HepG2 (cell line): ENCODE data around the gene POLR2F. TPM values are rescaled to one million over a fixed set of nuclear protein-coding genes. Genes with fewer than 3 reads are reported as not detected.

Experiments used
- FLYWCH1 ChIP-seq: sonication (generic); formaldehyde crosslinking; IDR thresholded peaks from 2 replicates; pipeline ENCODE4 v1.8.1; 2023; ENCODE audit warnings: mild to moderate bottlenecking, missing genetic modification reagents
- HIVEP1 ChIP-seq: sonication (generic); formaldehyde crosslinking; IDR thresholded peaks from 2 replicates; pipeline ENCODE4 v1.4.0; 2020; ENCODE audit warnings: mild to moderate bottlenecking, missing genetic modification reagents
- IRX3 ChIP-seq: sonication (generic); formaldehyde crosslinking; IDR thresholded peaks from 2 replicates; pipeline ENCODE4 v1.8.1; 2023; ENCODE audit warnings: mild to moderate bottlenecking, low read depth, missing genetic modification reagents, borderline replicate concordance
- MLXIP ChIP-seq: sonication (generic); formaldehyde crosslinking; IDR thresholded peaks from 2 replicates; pipeline ENCODE4 v1.9.0; 2021; ENCODE audit warnings: missing genetic modification reagents, borderline replicate concordance
- MYNN ChIP-seq: sonication (generic); formaldehyde crosslinking; IDR thresholded peaks from 2 replicates; pipeline ENCODE4 v1.4.0; 2020; ENCODE audit warnings: mild to moderate bottlenecking, low read depth, missing genetic modification reagents
- SMAD9 ChIP-seq: sonication (generic); formaldehyde crosslinking; IDR thresholded peaks from 2 replicates; pipeline ENCODE4 v1.5.1; 2020; ENCODE audit warnings: mild to moderate bottlenecking, missing genetic modification reagents
- TARDBP ChIP-seq: sonication (generic); formaldehyde crosslinking; IDR thresholded peaks from 2 replicates; pipeline ENCODE4 v1.8.0; 2022; ENCODE audit warnings: mild to moderate bottlenecking, missing genetic modification reagents
- TIGD3 ChIP-seq: sonication (generic); formaldehyde crosslinking; IDR thresholded peaks from 2 replicates; pipeline ENCODE4 v1.5.1; 2020; ENCODE audit warnings: mild to moderate bottlenecking, missing genetic modification reagents, borderline replicate concordance
- WIZ ChIP-seq: sonication (generic); formaldehyde crosslinking; IDR thresholded peaks from 2 replicates; pipeline ENCODE4 v1.5.1; 2020; ENCODE audit warnings: mild to moderate bottlenecking, missing genetic modification reagents
- ZNF776 ChIP-seq: sonication (generic); formaldehyde crosslinking; IDR thresholded peaks from 2 replicates; pipeline ENCODE4 v1.4.0; 2020; ENCODE audit warnings: mild to moderate bottlenecking, missing genetic modification reagents
- polyA plus RNA-seq, 8 experiments: library from polyadenylated mRNA; depleted of rRNA in 3 of 8; stranded (reverse) in 7 of 8; unstranded in 1 of 8; fragments of >200 nt; fragmentation: Illumina TruSeq in 4 of 8; extraction: Trizol in 4 of 8; gene quantifications; 2 replicates each; pipeline versions ENCODE4 v1.2.1 to v1.2.3, GENCODE V29; 2011 to 2016; ENCODE audit warnings: low read depth in 4 of 8, missing spikeins in 1 of 8, mixed read lengths in 1 of 8; ENCODE audit not compliant: insufficient read depth in 1 of 8
- total RNA-seq, 5 experiments: library from RNA; depleted of rRNA; stranded (reverse); fragments of >200 nt; fragmentation: Illumina TruSeq; extraction: Trizol; gene quantifications; 2 replicates each; pipeline ENCODE4 v1.2.3, GENCODE V29; 2016; ENCODE audit warnings: low read depth in 1 of 5
- TF ChIP-seq, protein P1 (sequence below): sonication (generic); formaldehyde crosslinking; IDR thresholded peaks from 2 replicates; pipeline ENCODE4 v1.5.0; 2020; ENCODE audit warnings: mild to moderate bottlenecking, missing genetic modification reagents
- TF ChIP-seq, protein P2 (sequence below): sonication (generic); formaldehyde crosslinking; IDR thresholded peaks from 2 replicates; pipeline ENCODE4 v1.4.0; 2020; ENCODE audit warnings: mild to moderate bottlenecking, low read depth, missing genetic modification reagents
- TF ChIP-seq, protein P3 (sequence below): sonication (generic); formaldehyde crosslinking; conservative IDR thresholded peaks from 2 replicates; pipeline ENCODE4 v1.8.0; 2022; ENCODE audit warnings: mild to moderate bottlenecking, moderate library complexity, missing genetic modification reagents

The POLR2F gene
- total and polyA plus RNA-seq, 2 of the 13 experiments (the other 11 are each of a cell fraction or from before 2014, with no cell fraction given) = 135 to 158 TPM

GRCh38 chr22:37933711-37934376 is 19.7 kb upstream of the POLR2F start (continued):
- TF ChIP-seq MYNN (CRISPR knock-in tag) = no peak
- no peak for TF ChIP-seq SMAD9 (CRISPR knock-in tag)
- no peak for TF ChIP-seq WIZ (CRISPR knock-in tag)
- TF ChIP-seq ZNF776 = no peak
- TF ChIP-seq HIVEP1 = no peak
- TF ChIP-seq, protein P1, sequence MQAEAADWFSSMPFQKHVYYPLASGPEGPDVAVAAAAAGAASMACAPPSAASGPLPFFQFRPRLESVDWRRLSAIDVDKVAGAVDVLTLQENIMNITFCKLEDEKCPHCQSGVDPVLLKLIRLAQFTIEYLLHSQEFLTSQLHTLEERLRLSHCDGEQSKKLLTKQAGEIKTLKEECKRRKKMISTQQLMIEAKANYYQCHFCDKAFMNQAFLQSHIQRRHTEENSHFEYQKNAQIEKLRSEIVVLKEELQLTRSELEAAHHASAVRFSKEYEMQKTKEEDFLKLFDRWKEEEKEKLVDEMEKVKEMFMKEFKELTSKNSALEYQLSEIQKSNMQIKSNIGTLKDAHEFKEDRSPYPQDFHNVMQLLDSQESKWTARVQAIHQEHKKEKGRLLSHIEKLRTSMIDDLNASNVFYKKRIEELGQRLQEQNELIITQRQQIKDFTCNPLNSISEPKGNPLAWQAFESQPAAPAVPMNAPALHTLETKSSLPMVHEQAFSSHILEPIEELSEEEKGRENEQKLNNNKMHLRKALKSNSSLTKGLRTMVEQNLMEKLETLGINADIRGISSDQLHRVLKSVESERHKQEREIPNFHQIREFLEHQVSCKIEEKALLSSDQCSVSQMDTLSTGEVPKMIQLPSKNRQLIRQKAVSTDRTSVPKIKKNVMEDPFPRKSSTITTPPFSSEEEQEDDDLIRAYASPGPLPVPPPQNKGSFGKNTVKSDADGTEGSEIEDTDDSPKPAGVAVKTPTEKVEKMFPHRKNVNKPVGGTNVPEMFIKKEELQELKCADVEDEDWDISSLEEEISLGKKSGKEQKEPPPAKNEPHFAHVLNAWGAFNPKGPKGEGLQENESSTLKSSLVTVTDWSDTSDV = no peak
- peak; percentile 54; the same call in 1 of the 2 replicates for TF ChIP-seq TARDBP (CRISPR knock-in tag)
- TF ChIP-seq, protein P2, sequence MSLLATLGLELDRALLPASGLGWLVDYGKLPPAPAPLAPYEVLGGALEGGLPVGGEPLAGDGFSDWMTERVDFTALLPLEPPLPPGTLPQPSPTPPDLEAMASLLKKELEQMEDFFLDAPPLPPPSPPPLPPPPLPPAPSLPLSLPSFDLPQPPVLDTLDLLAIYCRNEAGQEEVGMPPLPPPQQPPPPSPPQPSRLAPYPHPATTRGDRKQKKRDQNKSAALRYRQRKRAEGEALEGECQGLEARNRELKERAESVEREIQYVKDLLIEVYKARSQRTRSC (CRISPR knock-in tag) = no peak
- TF ChIP-seq TIGD3 (CRISPR knock-in tag) = no peak
- TF ChIP-seq IRX3 (CRISPR knock-in tag) = no peak
- TF ChIP-seq, protein P3, sequence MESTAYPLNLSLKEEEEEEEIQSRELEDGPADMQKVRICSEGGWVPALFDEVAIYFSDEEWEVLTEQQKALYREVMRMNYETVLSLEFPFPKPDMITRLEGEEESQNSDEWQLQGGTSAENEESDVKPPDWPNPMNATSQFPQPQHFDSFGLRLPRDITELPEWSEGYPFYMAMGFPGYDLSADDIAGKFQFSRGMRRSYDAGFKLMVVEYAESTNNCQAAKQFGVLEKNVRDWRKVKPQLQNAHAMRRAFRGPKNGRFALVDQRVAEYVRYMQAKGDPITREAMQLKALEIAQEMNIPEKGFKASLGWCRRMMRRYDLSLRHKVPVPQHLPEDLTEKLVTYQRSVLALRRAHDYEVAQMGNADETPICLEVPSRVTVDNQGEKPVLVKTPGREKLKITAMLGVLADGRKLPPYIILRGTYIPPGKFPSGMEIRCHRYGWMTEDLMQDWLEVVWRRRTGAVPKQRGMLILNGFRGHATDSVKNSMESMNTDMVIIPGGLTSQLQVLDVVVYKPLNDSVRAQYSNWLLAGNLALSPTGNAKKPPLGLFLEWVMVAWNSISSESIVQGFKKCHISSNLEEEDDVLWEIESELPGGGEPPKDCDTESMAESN = peak; percentile 71; the same call in 1 of the 2 replicates
- TF ChIP-seq FLYWCH1 = no peak
- no peak for TF ChIP-seq MLXIP (CRISPR knock-in tag)
